Endothelial cell of umbilical vein (primary cell): ENCODE results near the gene VRK2. TPM values are rescaled to one million over a fixed set of nuclear protein-coding genes. Genes with fewer than 3 reads are reported as not detected.

Experiments used
- BruUV-seq: library from RNA; stranded (reverse); fragments of 400-500 nt; replicated peaks from 2 replicates; lab custom pipeline; 2021; lab: Mats Ljungman, UMichigan
- CTCF ChIA-PET: fragments of 300-600, 350-600 bp; sonication (Branson Sonifier 250); formaldehyde crosslinking; loops from one replicate; lab custom pipeline; 2021; ENCODE audit warnings: antibody characterized with exemption, inconsistent platforms; lab: Charles Lee
- POLR2A ChIA-PET: fragments of 300-600, 350-600 bp; sonication (Branson Sonifier 250); formaldehyde crosslinking; loops from one replicate; lab custom pipeline; 2021; ENCODE audit warnings: antibody characterized with exemption, inconsistent platforms; lab: Charles Lee
- DNase-seq: peaks from one replicate; pipeline ENCODE4 v3.0.0-alpha.2; 2011; ENCODE audit warnings: low read depth, low spot score
- FAIRE-seq: peaks from 2 replicates; lab custom pipeline; 2011; peaks lifted over from hg19 to GRCh38; lab: Jason Lieb, UNC
- H2AFZ ChIP-seq: 2 replicates; pipeline ENCODE4 v1.6.0; 2012; ENCODE audit warnings: low read depth, low read length, control low read depth, inconsistent platforms
- H3K27ac ChIP-seq: 2 replicates; pipeline ENCODE4 v1.5.1; 2011; ENCODE audit warnings: low read depth, mild to moderate bottlenecking, control low read depth, low read length, moderate library complexity; ENCODE audit not compliant: insufficient read depth
- H3K27me3 ChIP-seq, 2 experiments: 2 replicates each; pipeline versions ENCODE4 v1.6.0 to v1.6.1; 2011; ENCODE audit warnings: low read length in 2 of 2, mixed read lengths in 1 of 2; ENCODE audit not compliant: control insufficient read depth in 2 of 2, insufficient read depth in 2 of 2
- H3K36me3 ChIP-seq, 2 experiments: 2 replicates in 1 of 2; 3 replicates in 1 of 2; pipeline ENCODE4 v1.5.1; 2011; ENCODE audit warnings: low read length in 2 of 2, mild to moderate bottlenecking in 1 of 2, moderate library complexity in 1 of 2; ENCODE audit not compliant: control insufficient read depth in 2 of 2, insufficient read depth in 2 of 2; ENCODE audit errors: extremely low read depth in 1 of 2
- H3K4me1 ChIP-seq: 3 replicates; pipeline ENCODE4 v1.5.1; 2011; ENCODE audit warnings: mild to moderate bottlenecking, low read length; ENCODE audit not compliant: control insufficient read depth, insufficient read depth; ENCODE audit errors: extremely low read depth
- H3K4me2 ChIP-seq: 2 replicates; pipeline ENCODE4 v1.6.1; 2011; ENCODE audit warnings: low read length, control low read depth, mixed read lengths; ENCODE audit not compliant: insufficient read depth
- H3K4me3 ChIP-seq, 3 experiments: fragments of 200-600 bp in 1 of 3; sonication (generic), shearing (Covaris generic) in 1 of 3; replicated peaks in 1 of 3; 2 replicates each; pipeline ENCODE4 v1.5.1; 2011 to 2016; ENCODE audit warnings: control low read depth in 3 of 3, low read length in 3 of 3, mild to moderate bottlenecking in 2 of 3, inconsistent platforms in 1 of 3, low read depth in 1 of 3, moderate library complexity in 1 of 3; ENCODE audit not compliant: insufficient read depth in 1 of 3
- H3K79me2 ChIP-seq: 2 replicates; pipeline ENCODE4 v1.6.0; 2012; ENCODE audit warnings: low read length, inconsistent platforms; ENCODE audit not compliant: control insufficient read depth, insufficient read depth
- H3K9ac ChIP-seq: replicated peaks from 2 replicates; pipeline ENCODE3; 2011; ENCODE audit warnings: low read length, control low read depth; ENCODE audit not compliant: insufficient read depth; ENCODE audit errors: extremely low read depth
- H3K9me1 ChIP-seq: replicated peaks from 3 replicates; pipeline ENCODE4 v1.6.0; 2011; ENCODE audit warnings: mild to moderate bottlenecking, low read length; ENCODE audit not compliant: control insufficient read depth, insufficient read depth; ENCODE audit errors: extremely low read depth
- H3K9me3 ChIP-seq: replicated peaks from 2 replicates; pipeline ENCODE4 v1.5.1; 2012; ENCODE audit warnings: low read length, inconsistent platforms; ENCODE audit not compliant: control insufficient read depth, insufficient read depth
- H4K20me1 ChIP-seq: replicated peaks from 2 replicates; pipeline ENCODE3; 2011; ENCODE audit warnings: mild to moderate bottlenecking, low read length; ENCODE audit not compliant: control insufficient read depth, insufficient read depth; ENCODE audit errors: extremely low read depth
- EZH2 ChIP-seq: IDR thresholded peaks from 2 replicates; pipeline ENCODE4 v1.6.1; 2012; ENCODE audit warnings: borderline replicate concordance, low read depth, mild to moderate bottlenecking, moderate library complexity, low read length, inconsistent platforms; ENCODE audit not compliant: severe bottlenecking
- FOS ChIP-seq: IDR thresholded peaks from 2 replicates; pipeline ENCODE4 v1.6.1; 2011; ENCODE audit warnings: mild to moderate bottlenecking, low read length, moderate library complexity, borderline replicate concordance; ENCODE audit not compliant: insufficient read depth
- GATA2 ChIP-seq: IDR thresholded peaks from 2 replicates; pipeline ENCODE4 v1.7.0; 2011; ENCODE audit warnings: low read depth, mild to moderate bottlenecking, moderate library complexity, mixed read lengths, low read length; ENCODE audit not compliant: insufficient read length, insufficient read depth
- JUN ChIP-seq: IDR thresholded peaks from 2 replicates; pipeline ENCODE4 v1.6.1; 2011; ENCODE audit warnings: borderline replicate concordance, low read depth; ENCODE audit not compliant: insufficient read length, insufficient read depth
- MYC ChIP-seq: IDR thresholded peaks from one replicate; pipeline ENCODE4 v1.6.1; 2011; ENCODE audit warnings: mild to moderate bottlenecking, low read depth, low read length
- POLR2A ChIP-seq: IDR thresholded peaks from 2 replicates; pipeline ENCODE4 v1.6.1; 2012; ENCODE audit warnings: low read depth, mild to moderate bottlenecking, control low read depth, low read length
- POLR2AphosphoS5 ChIP-seq: IDR thresholded peaks from 2 replicates; pipeline ENCODE4 v1.6.1; 2012; ENCODE audit warnings: low read depth, mild to moderate bottlenecking, control low read depth, low read length, moderate library complexity; ENCODE audit not compliant: insufficient read depth
- dilution Hi-C: fragments of 300-500 bp; cut with MboI; formaldehyde crosslinking; loops from one replicate; pipeline ENCODE4 v1.15.0; 2019; ENCODE audit warnings: low sequenced_read_pairs; ENCODE audit not compliant: extremely low pct_ligation_motif_present
- intact Hi-C: fragments of 100-400 bp; cut with micrococcal nuclease; formaldehyde crosslinking; loops from one replicate; pipeline ENCODE4 v1.10.0; 2022
- polyA plus RNA-seq, 4 experiments: library from polyadenylated mRNA; depleted of rRNA in 3 of 4; stranded (reverse) in 3 of 4; unstranded in 1 of 4; fragments of >200 nt; gene quantifications; 2 replicates each; pipeline versions ENCODE4 v1.2.1 to v1.2.3, GENCODE V29; 2011 to 2012; ENCODE audit warnings: missing spikeins in 1 of 4
- total RNA-seq: library from RNA; stranded (reverse); gene quantifications from 2 replicates; pipeline ENCODE4 v1.2.3, GENCODE V29; 2021
- TF ChIP-seq, protein P1 (sequence below), 2 donors: IDR thresholded peaks; 1 replicate in 1 of 2; 2 replicates in 1 of 2; pipeline ENCODE4 v1.5.1; 2011; ENCODE audit warnings: low read length in 2 of 2, mild to moderate bottlenecking in 2 of 2, moderate library complexity in 2 of 2, control low read depth in 1 of 2, inconsistent platforms in 1 of 2, low read depth in 1 of 2; ENCODE audit not compliant: insufficient read depth in 1 of 2; ENCODE audit errors: extremely low read depth in 1 of 2
- TF ChIP-seq, protein P2 (sequence below): IDR thresholded peaks from 2 replicates; pipeline ENCODE4 v1.6.1; 2011; ENCODE audit not compliant: insufficient read depth, insufficient read length

Gene VRK2
- total and polyA plus RNA-seq, 2 donors (not counting 3 experiments of a cell fraction or from before 2014, with no cell fraction given): 11.2 to 35.2 TPM

DNA sequence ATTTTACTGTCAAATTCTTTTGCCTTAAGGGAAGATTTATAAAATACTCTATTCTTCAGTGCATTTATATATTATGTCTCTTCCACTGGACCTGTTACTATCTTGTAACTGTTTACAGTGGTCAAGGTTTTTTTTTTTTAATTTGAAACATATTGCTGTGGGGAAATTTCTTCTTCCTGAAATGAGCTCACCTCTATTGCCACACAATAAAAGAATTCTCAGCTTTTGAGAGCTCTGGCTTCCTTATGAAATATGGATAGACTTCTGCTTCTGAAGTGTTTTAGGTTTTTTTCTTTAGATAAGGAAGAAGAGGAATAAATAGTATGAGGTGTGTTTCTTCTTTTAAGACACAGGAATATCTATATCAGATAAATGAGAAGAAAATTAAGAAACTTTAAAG, 7.7 kb downstream of the VRK2 start:
- Histone ChIP-seq H3K79me2 (peaks cover 30% of the 10 kb centered on the region), H3K9me1 (no peaks in the 10 kb centered on the region), H3K36me3 (peaks cover 0 to 4% of the 10 kb centered on the region in 2 experiments), H3K4me2 (no peak overlapping the region), H3K9ac (no peak overlapping the region), H3K4me1 (peaks cover 2% of the 10 kb centered on the region), H3K4me3 (no peak overlapping the region), H3K9me3 (no peaks in the 10 kb centered on the region), H3K27me3 (no peaks in the 10 kb centered on the region), H2AFZ (no peak overlapping the region), H4K20me1 (no peaks in the 10 kb centered on the region), H3K27ac (no peak overlapping the region)
- dilution Hi-C loops: no loop called here
- no TSS peak for BruUV-seq
- no peak for TF ChIP-seq EZH2
- no peak for TF ChIP-seq POLR2A
- TF ChIP-seq JUN: no peak
- no peak for TF ChIP-seq MYC
- TF ChIP-seq FOS: no peak
- no peak for TF ChIP-seq POLR2AphosphoS5
- TF ChIP-seq GATA2: no peak
- TF ChIP-seq, protein P1, sequence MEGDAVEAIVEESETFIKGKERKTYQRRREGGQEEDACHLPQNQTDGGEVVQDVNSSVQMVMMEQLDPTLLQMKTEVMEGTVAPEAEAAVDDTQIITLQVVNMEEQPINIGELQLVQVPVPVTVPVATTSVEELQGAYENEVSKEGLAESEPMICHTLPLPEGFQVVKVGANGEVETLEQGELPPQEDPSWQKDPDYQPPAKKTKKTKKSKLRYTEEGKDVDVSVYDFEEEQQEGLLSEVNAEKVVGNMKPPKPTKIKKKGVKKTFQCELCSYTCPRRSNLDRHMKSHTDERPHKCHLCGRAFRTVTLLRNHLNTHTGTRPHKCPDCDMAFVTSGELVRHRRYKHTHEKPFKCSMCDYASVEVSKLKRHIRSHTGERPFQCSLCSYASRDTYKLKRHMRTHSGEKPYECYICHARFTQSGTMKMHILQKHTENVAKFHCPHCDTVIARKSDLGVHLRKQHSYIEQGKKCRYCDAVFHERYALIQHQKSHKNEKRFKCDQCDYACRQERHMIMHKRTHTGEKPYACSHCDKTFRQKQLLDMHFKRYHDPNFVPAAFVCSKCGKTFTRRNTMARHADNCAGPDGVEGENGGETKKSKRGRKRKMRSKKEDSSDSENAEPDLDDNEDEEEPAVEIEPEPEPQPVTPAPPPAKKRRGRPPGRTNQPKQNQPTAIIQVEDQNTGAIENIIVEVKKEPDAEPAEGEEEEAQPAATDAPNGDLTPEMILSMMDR (IDR thresholded peaks at IDR 0.05; ENCODE audit: extremely low read depth in 1 of 2, insufficient read depth in 1 of 2, low read depth in 1 of 2, low read length in 2 of 2): no peak
- TF ChIP-seq, protein P2, sequence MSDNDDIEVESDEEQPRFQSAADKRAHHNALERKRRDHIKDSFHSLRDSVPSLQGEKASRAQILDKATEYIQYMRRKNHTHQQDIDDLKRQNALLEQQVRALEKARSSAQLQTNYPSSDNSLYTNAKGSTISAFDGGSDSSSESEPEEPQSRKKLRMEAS: no peak
- DNase-seq (no peak), FAIRE-seq (no peak)
- CTCF ChIA-PET: interaction anchor here (0.7 to 1.3 kb wide), 5 partner anchors 8 to 148 kb away, joined by 3 to 6 read pairs (median 4); no protein-coding TSS in a partner anchor
- intact Hi-C loops: no loop called here
- POLR2A ChIA-PET: no interaction called here
